ENCODE results near the gene BMP3. TPM values are rescaled to one million over a fixed set of nuclear protein-coding genes. Genes with fewer than 3 reads are reported as not detected.

Gene BMP3
- total RNA-seq, 4 donors from 2014 or later, result 1.3 TPM; not detected in 3

- no peaks in the 10 kb centered on the region for H3K9me3 ChIP-seq
- no peak overlapping the region for H3K27ac ChIP-seq
- H3K27me3 ChIP-seq, result no peaks in the 10 kb centered on the region
- H3K36me3 ChIP-seq, result no peaks in the 10 kb centered on the region
- no peak overlapping the region for H3K4me3 ChIP-seq
- intact Hi-C loops (cut with DNase I; ENCODE audit: low total_unique reads), result no loop called here
- no peak for TF ChIP-seq POLR2A (IDR thresholded peaks at IDR 0.05)
- TF ChIP-seq, protein P1, sequence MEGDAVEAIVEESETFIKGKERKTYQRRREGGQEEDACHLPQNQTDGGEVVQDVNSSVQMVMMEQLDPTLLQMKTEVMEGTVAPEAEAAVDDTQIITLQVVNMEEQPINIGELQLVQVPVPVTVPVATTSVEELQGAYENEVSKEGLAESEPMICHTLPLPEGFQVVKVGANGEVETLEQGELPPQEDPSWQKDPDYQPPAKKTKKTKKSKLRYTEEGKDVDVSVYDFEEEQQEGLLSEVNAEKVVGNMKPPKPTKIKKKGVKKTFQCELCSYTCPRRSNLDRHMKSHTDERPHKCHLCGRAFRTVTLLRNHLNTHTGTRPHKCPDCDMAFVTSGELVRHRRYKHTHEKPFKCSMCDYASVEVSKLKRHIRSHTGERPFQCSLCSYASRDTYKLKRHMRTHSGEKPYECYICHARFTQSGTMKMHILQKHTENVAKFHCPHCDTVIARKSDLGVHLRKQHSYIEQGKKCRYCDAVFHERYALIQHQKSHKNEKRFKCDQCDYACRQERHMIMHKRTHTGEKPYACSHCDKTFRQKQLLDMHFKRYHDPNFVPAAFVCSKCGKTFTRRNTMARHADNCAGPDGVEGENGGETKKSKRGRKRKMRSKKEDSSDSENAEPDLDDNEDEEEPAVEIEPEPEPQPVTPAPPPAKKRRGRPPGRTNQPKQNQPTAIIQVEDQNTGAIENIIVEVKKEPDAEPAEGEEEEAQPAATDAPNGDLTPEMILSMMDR (IDR thresholded peaks at IDR 0.05), result no peak
- H3K4me1 ChIP-seq, result no peaks in the 10 kb centered on the region
- DNase-seq, result no peak
Measured at GRCh38 chr4:81021981-81022380, 8.5 kb upstream of the BMP3 start.

GRCh38 chr4:81023484-81023883 is 7.0 kb upstream of the BMP3 start:
- no peaks in the 10 kb centered on the region for H3K4me1 ChIP-seq
- H3K36me3 ChIP-seq, result no peaks in the 10 kb centered on the region
- H3K27me3 ChIP-seq, result no peaks in the 10 kb centered on the region
- intact Hi-C loops (cut with DNase I; ENCODE audit: low total_unique reads), result no loop called here
- DNase-seq, result no peak
- no peak for TF ChIP-seq POLR2A (IDR thresholded peaks at IDR 0.05)
- TF ChIP-seq, protein P1 (IDR thresholded peaks at IDR 0.05), result no peak
- H3K9me3 ChIP-seq, result no peaks in the 10 kb centered on the region
- no peak overlapping the region for H3K27ac ChIP-seq
- no peak overlapping the region for H3K4me3 ChIP-seq

- TF ChIP-seq, protein P1 (IDR thresholded peaks at IDR 0.05), result no peak
- no peak for TF ChIP-seq POLR2A (IDR thresholded peaks at IDR 0.05)
- no peaks in the 10 kb centered on the region for H3K36me3 ChIP-seq
- peak overlapping the region in 1 of 2 donors; percentile 33 for H3K4me3 ChIP-seq
- H3K27me3 ChIP-seq, result peaks cover 0 to 22% of the 10 kb centered on the region in 2 donors
- intact Hi-C loops (cut with DNase I; ENCODE audit: low total_unique reads), result no loop called here
- no peak overlapping the region for H3K27ac ChIP-seq
- no peaks in the 10 kb centered on the region for H3K9me3 ChIP-seq
- DNase-seq, result no peak
- peaks cover 0 to 7% of the 10 kb centered on the region in 2 donors for H3K4me1 ChIP-seq
Measured at GRCh38 chr4:81030981-81031791, 678 bp downstream of the BMP3 start.

- TF ChIP-seq, protein P1 (IDR thresholded peaks at IDR 0.05), result no peak
- TF ChIP-seq POLR2A (IDR thresholded peaks at IDR 0.05), result no peak
- H3K9me3 ChIP-seq, result no peaks in the 10 kb centered on the region
Measured at GRCh38 chr4:81031796-81032551, 1.5 kb downstream of the BMP3 start.

More at GRCh38 chr4:81031796-81032551, 1.5 kb downstream of the BMP3 start:
- peaks cover 0 to 22% of the 10 kb centered on the region in 2 donors for H3K27me3 ChIP-seq
- no peaks in the 10 kb centered on the region for H3K36me3 ChIP-seq
- intact Hi-C loops (cut with DNase I; ENCODE audit: low total_unique reads), result no loop called here
- peaks cover 0 to 7% of the 10 kb centered on the region in 2 donors for H3K4me1 ChIP-seq
- H3K27ac ChIP-seq, result no peak overlapping the region
- H3K4me3 ChIP-seq, result peak overlapping the region in 1 of 2 donors; percentile 33
- DNase-seq, result no peak
